Measurements from ENCODE around the gene IDH3G.

Gene IDH3G

DNA sequence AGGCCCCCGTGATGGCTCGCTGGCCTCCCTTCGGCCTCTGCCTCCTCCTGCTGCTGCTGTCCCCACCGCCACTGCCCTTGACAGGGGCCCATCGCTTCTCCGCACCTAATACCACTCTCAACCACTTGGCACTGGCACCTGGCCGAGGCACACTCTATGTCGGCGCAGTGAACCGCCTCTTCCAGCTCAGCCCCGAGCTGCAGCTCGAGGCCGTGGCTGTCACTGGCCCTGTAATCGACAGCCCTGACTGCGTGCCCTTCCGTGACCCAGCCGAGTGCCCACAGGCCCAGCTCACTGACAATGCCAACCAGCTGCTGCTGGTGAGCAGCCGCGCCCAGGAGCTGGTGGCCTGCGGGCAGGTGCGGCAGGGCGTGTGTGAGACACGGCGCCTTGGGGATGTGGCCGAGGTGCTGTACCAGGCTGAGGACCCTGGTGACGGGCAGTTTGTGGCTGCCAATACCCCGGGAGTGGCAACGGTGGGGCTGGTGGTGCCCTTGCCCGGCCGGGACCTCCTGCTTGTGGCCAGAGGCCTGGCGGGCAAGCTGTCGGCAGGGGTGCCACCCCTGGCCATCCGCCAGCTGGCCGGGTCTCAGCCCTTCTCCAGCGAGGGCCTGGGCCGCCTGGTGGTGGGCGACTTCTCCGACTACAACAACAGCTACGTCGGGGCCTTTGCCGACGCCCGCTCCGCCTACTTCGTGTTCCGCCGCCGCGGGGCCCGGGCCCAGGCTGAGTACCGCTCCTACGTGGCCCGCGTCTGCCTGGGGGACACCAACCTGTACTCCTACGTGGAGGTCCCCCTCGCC, 27.1 kb downstream of the IDH3G start:
- TF ChIP-seq CTCF (IDR thresholded peaks at IDR 0.05; ENCODE audit: control extremely low read depth, extremely low read depth, low read depth, missing control alignments), result no peak
- ChIA-PET CTCF (interaction anchor here (1.0 to 1.6 kb wide), 5 partner anchors 11 to 187 kb away, joined by 3 to 6 read pairs (median 3); partner anchors contain the start of gene ARHGAP4), POLR2A (no interaction called here)
- DNase-seq (ENCODE audit: extremely low spot score), result no peak

DNA sequence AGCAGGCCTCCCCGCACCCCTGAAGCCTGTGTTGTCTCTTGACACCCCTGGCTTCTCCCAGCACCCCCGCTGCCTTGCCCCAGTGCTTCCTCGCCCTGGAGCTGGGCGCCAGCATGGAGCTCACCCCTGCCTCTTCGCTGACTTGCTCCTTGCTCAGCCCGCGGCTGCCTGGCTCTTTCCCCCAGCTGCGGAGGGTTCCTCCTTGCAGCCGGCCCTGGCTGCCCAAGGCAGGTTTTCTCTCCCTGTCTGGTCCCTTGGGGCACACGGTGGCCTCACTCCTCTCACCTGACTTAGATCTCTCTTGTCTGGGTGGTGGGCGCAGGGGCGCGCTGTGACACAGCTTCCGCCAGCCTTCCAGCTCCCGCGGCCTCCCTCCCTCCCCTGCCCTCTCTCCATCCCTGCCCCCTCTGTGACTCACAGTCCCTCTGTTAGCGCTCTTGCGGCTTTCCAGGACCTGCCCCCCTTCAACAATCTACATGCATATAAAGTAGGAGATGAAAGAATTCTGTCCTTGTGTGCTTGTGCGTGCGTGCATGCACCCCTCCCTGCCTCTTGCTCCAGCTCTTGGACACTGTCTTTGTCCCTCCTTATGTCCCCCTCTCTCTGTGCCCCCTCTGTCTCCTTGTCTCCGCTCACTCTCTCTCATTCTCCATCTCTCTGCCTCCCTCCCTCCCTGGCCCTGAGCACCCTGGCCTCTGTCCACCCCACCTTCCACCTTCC, 27.9 kb downstream of the IDH3G start:
- DNase-seq (ENCODE audit: extremely low spot score), result no peak
- CTCF ChIA-PET, result interaction anchor here (1.0 kb wide), 2 partner anchors 12 to 187 kb away, joined by 3 read pairs; no protein-coding TSS in a partner anchor
- POLR2A ChIA-PET, result no interaction called here
- no peak for TF ChIP-seq CTCF (IDR thresholded peaks at IDR 0.05; ENCODE audit: control extremely low read depth, extremely low read depth, low read depth, missing control alignments)

DNA sequence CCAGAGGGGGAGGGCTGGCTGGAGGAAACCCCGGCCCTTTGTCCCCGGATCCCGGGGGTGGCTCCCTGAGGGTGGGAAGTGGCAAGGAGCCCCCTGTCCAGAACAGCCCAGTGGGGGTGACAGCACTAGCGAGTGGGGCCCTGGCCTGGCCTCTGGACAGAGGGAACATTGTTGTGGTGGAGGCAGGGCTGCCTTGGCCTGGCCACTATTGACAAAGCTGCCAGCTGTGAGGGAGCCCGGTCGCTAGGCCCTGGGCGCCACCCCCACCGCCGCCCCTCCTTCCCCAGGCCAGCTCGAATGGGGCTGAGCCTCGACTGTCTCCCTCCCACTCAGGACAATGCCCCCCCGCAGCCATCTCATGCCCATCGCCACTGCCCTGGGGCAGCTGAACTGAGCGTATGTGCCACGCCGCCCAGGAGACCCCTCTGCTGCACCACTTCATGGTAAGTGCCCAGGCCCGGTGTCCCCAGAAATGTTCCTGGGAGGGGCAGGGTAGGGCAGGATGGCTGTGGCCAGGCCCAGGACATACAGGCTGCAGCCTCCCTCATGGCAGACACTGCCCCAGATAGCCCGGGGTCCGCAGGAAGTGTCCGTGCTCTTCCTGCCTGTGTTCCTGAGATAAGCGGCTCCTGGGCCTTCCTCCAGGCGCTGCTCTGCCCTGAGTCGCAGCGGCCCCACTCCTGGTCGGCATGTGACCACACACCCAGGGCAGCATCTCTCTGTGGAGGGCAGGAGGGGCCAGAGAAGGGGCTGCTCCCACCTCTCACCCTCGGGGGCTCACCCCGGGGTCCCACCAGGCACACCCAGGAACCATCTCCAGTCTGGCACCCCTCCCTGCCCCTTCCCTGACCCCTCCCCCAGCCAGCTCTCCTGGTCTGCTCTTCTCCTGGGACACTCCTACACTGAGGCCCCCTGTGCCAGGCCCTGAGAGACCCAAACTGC, 28.8 kb downstream of the IDH3G start:
- ChIA-PET CTCF (interaction anchor here (1.0 kb wide), 2 partner anchors 186 to 188 kb away, joined by 3 read pairs; no protein-coding TSS in a partner anchor), POLR2A (no interaction called here)
- no peak for TF ChIP-seq CTCF (IDR thresholded peaks at IDR 0.05; ENCODE audit: control extremely low read depth, extremely low read depth, low read depth, missing control alignments)
- DNase-seq (ENCODE audit: extremely low spot score), result no peak

- ChIA-PET POLR2A (no interaction called here), CTCF (interaction anchor here (0.7 to 3.1 kb wide), 3 partner anchors 141 to 186 kb away, joined by 3 to 22 read pairs (median 3); partner anchors contain the start of gene RENBP)
- DNase-seq (ENCODE audit: extremely low spot score), result no peak
These were observed 29.4 kb downstream of the IDH3G start for GRCh38 chrX:153764786-153765137.

DNA sequence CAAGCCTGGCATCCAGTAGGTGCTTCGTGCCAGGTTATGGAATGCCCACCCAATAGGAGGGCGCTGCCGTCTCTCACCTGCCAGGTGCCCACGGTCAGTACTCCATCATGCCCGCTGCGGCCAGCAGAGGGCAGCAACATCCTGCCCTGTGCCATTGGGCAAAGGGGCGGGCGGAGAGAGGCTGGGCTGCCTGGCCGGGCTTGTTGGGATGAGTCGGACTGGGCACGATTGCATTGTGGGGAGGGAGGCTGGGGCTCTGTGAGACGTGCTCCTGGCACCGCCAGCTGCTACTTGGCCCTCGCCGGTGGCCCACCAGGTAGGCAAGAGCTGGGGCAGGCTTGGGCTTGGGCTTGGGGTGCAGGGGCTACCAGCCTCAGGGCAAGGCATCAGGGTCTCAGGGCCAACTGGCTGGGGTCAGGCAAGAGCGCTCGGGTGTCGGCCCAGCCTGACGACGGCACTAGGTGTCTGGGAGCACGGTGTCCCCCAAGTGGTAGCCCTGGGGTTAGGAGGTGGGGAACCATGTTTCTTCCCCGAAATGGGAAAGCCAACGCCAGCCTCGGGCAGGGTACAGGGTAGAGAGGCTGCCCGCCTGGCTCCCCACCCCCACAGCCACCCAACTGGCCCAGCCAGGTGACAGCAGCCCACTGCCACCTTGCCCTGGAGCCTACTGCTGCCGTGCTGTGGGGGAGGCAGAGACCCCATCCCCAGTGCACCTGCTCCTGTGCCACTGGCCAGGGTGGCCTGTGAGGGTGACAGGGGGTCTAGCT, 30.0 kb downstream of the IDH3G start, which contains the start of gene PLXNB3:
Gene PLXNB3 (plus strand): TSS at position 261 of the 767 bp plus-strand sequence. CDS start 1,287 bp downstream, outside the sequence.
- POLR2A ChIA-PET, result no interaction called here

More at GRCh38 chrX:153764786-153765137, 29.4 kb downstream of the IDH3G start:
- TF ChIP-seq CTCF (IDR thresholded peaks at IDR 0.05; ENCODE audit: control extremely low read depth, extremely low read depth, low read depth, missing control alignments), result no peak

More for the DNA sequence above, 30.0 kb downstream of the IDH3G start, which contains the start of gene PLXNB3:
- TF ChIP-seq CTCF (IDR thresholded peaks at IDR 0.05; ENCODE audit: control extremely low read depth, extremely low read depth, low read depth, missing control alignments), result peak; percentile 72
- peak; percentile 82 for DNase-seq (ENCODE audit: extremely low spot score)
- CTCF ChIA-PET, result interaction anchor here (0.7 to 3.1 kb wide), 12 partner anchors 9 to 205 kb away, joined by 3 to 22 read pairs (median 3); partner anchors contain the start of gene RENBP
